IMR-90 (cell line): ENCODE measurements around the gene TRPM7. TPM values are rescaled to one million over a fixed set of nuclear protein-coding genes. Genes with fewer than 3 reads are reported as not detected.

Experiments
- ATAC-seq: fragments of 200-7000 bp; cut with Tn5 transposase; 2 replicates; pipeline ENCODE4 v1.9.1; 2020; ENCODE audit warnings: low read depth, mild to moderate bottlenecking, moderate library complexity
- BruUV-seq: library from RNA; stranded (reverse); fragments of 400-500 nt; replicated peaks from 2 replicates; lab custom pipeline; 2021; lab: Mats Ljungman, UMichigan
- CTCF ChIA-PET: fragments of 300-600 bp; formaldehyde crosslinking; extraction: SDS; loops from one replicate; lab custom pipeline; 2021; ENCODE audit warnings: antibody characterized with exemption; lab: Yijun Ruan, JAX
- POLR2A ChIA-PET: fragments of 300-600 bp; sonication (Branson Sonifier 250); formaldehyde crosslinking; loops from one replicate; lab custom pipeline; 2022; ENCODE audit warnings: antibody characterized with exemption; ENCODE audit not compliant: unreplicated experiment; lab: Charles Lee
- DNase-seq: peaks from one replicate; pipeline ENCODE4 v3.0.0; 2013
- H2AFZ ChIP-seq: replicated peaks from 2 replicates; pipeline ENCODE3; 2013; ENCODE audit warnings: low read length, mild to moderate bottlenecking; ENCODE audit not compliant: poor library complexity
- H2AK5ac ChIP-seq: 2 replicates; pipeline ENCODE4 v1.6.1; 2013; ENCODE audit warnings: low read depth, low read length, inconsistent platforms
- H2AK9ac ChIP-seq: replicated peaks from 2 replicates; pipeline ENCODE3; 2013; ENCODE audit warnings: mild to moderate bottlenecking, low read depth, low read length, moderate library complexity; ENCODE audit not compliant: poor library complexity
- H2BK120ac ChIP-seq: 2 replicates; pipeline ENCODE4 v1.6.1; 2013; ENCODE audit warnings: low read depth, low read length, inconsistent platforms
- H2BK15ac ChIP-seq: 3 replicates; pipeline ENCODE4 v1.6.1; 2013; ENCODE audit warnings: low read depth, low read length, inconsistent platforms
- H2BK20ac ChIP-seq: 2 replicates; pipeline ENCODE4 v1.6.1; 2013; ENCODE audit warnings: low read depth, mild to moderate bottlenecking, inconsistent platforms, low read length, moderate library complexity
- H2BK5ac ChIP-seq: 2 replicates; pipeline ENCODE4 v1.6.1; 2013; ENCODE audit warnings: mild to moderate bottlenecking, low read depth, low read length, inconsistent platforms; ENCODE audit not compliant: poor library complexity, severe bottlenecking
- H3K14ac ChIP-seq: replicated peaks from 2 replicates; pipeline ENCODE4 v1.6.1; 2013; ENCODE audit warnings: low read depth, low read length, inconsistent platforms
- H3K18ac ChIP-seq: 2 replicates; pipeline ENCODE4 v1.6.1; 2013; ENCODE audit warnings: low read depth, low read length, control low read depth
- H3K23ac ChIP-seq: 2 replicates; pipeline ENCODE4 v1.6.1; 2013; ENCODE audit warnings: low read depth, low read length, inconsistent platforms
- H3K27ac ChIP-seq: 2 replicates; pipeline ENCODE4 v1.5.1; 2013; ENCODE audit warnings: mild to moderate bottlenecking, control low read depth, low read length; ENCODE audit not compliant: insufficient read depth
- H3K27me3 ChIP-seq: 2 replicates; pipeline ENCODE4 v1.6.1; 2013; ENCODE audit warnings: low read length; ENCODE audit not compliant: control insufficient read depth, insufficient read depth
- H3K36me3 ChIP-seq: 2 replicates; pipeline ENCODE4 v1.6.1; 2013; ENCODE audit warnings: low read length, mixed read lengths; ENCODE audit not compliant: control insufficient read depth, insufficient read depth
- H3K4ac ChIP-seq: 2 replicates; pipeline ENCODE4 v1.6.1; 2013; ENCODE audit warnings: low read depth, low read length, inconsistent platforms
- H3K4me1 ChIP-seq: 2 replicates; pipeline ENCODE4 v1.6.1; 2013; ENCODE audit warnings: low read length, mixed read lengths; ENCODE audit not compliant: control insufficient read depth, insufficient read depth
- H3K4me2 ChIP-seq: 2 replicates; pipeline ENCODE4 v1.6.1; 2013; ENCODE audit warnings: low read depth, mild to moderate bottlenecking, control low read depth, low read length, moderate library complexity
- H3K4me3 ChIP-seq: 2 replicates; pipeline ENCODE4 v1.5.1; 2013; ENCODE audit warnings: low read depth, mild to moderate bottlenecking, control low read depth, low read length, moderate library complexity; ENCODE audit not compliant: insufficient read depth
- H3K56ac ChIP-seq: 2 replicates; pipeline ENCODE4 v1.6.1; 2013; ENCODE audit warnings: low read length, inconsistent platforms; ENCODE audit not compliant: insufficient read depth; ENCODE audit errors: extremely low read depth
- H3K79me1 ChIP-seq, 2 experiments: 2 replicates each; pipeline ENCODE4 v1.6.1; 2013; ENCODE audit warnings: low read length in 2 of 2, inconsistent platforms in 1 of 2, low read depth in 1 of 2
- H3K9ac ChIP-seq: 2 replicates; pipeline ENCODE4 v1.6.1; 2013; ENCODE audit warnings: low read depth, low read length, control low read depth
- H3K9me1 ChIP-seq: 2 replicates; pipeline ENCODE4 v1.6.1; 2013; ENCODE audit warnings: low read length, inconsistent platforms; ENCODE audit not compliant: insufficient read depth
- H3K9me3 ChIP-seq: 2 replicates; pipeline ENCODE4 v1.6.1; 2013; ENCODE audit warnings: low read length; ENCODE audit not compliant: control insufficient read depth, insufficient read depth
- H4K20me1 ChIP-seq: 2 replicates; pipeline ENCODE4 v1.6.1; 2013; ENCODE audit warnings: low read length, inconsistent platforms; ENCODE audit not compliant: insufficient read depth
- H4K5ac ChIP-seq: 2 replicates; pipeline ENCODE4 v1.6.1; 2013; ENCODE audit warnings: mild to moderate bottlenecking, low read depth, low read length, control low read depth
- H4K8ac ChIP-seq, 2 experiments: 2 replicates each; pipeline ENCODE4 v1.6.1; 2013; ENCODE audit warnings: low read depth in 2 of 2, low read length in 2 of 2, control low read depth in 1 of 2, inconsistent platforms in 1 of 2
- H4K91ac ChIP-seq: 2 replicates; pipeline ENCODE4 v1.6.1; 2013; ENCODE audit warnings: low read depth, low read length, inconsistent platforms; ENCODE audit not compliant: insufficient read depth
- BHLHE40 ChIP-seq: fragments of 150-350 bp; IDR thresholded peaks from 2 replicates; pipeline ENCODE4 v1.6.1; 2016; ENCODE audit warnings: mild to moderate bottlenecking, low read depth, low read length
- ELK1 ChIP-seq: fragments of 150-350 bp; IDR thresholded peaks from 2 replicates; pipeline ENCODE4 v1.6.1; 2016; ENCODE audit warnings: low read depth, mild to moderate bottlenecking, low read length, moderate library complexity, borderline replicate concordance
- FOS ChIP-seq: fragments of 150-350 bp; IDR thresholded peaks from 2 replicates; pipeline ENCODE4 v1.6.1; 2016; ENCODE audit warnings: low read depth, low read length
- MAFK ChIP-seq: IDR thresholded peaks from 2 replicates; pipeline ENCODE4 v1.6.1; 2012; ENCODE audit warnings: low read depth, low read length, improper control_type of control experiment
- MAZ ChIP-seq: IDR thresholded peaks from 2 replicates; pipeline ENCODE4 v1.6.1; 2012; ENCODE audit warnings: low read depth, mild to moderate bottlenecking, low read length, improper control_type of control experiment, moderate library complexity, borderline replicate concordance
- MXI1 ChIP-seq: IDR thresholded peaks from 2 replicates; pipeline ENCODE4 v1.6.1; 2012; ENCODE audit warnings: low read depth, mild to moderate bottlenecking, low read length, moderate library complexity, borderline replicate concordance
- POLR2A ChIP-seq: IDR thresholded peaks from 2 replicates; pipeline ENCODE4 v1.6.1; 2012; ENCODE audit warnings: mild to moderate bottlenecking, low read depth, low read length
- RCOR1 ChIP-seq: IDR thresholded peaks from 2 replicates; pipeline ENCODE4 v1.6.1; 2012; ENCODE audit warnings: mild to moderate bottlenecking, low read length, improper control_type of control experiment; ENCODE audit not compliant: insufficient replicate concordance
- SMC3 ChIP-seq: fragments of 150-350 bp; IDR thresholded peaks from 2 replicates; pipeline ENCODE4 v1.6.1; 2016; ENCODE audit warnings: low read depth, mild to moderate bottlenecking, antibody characterized with exemption, low read length, moderate library complexity
- WGBS, 2 experiments: methylation state at CpG; one replicate each; pipeline versions ENCODE4 v1.1.5 to v1.1.7; 2013; ENCODE audit warnings: missing lambda C conversion rate in 2 of 2; ENCODE audit not compliant: insufficient read length in 1 of 2; ENCODE audit errors: extremely low coverage in 2 of 2; 5-methylcytosine and 5-hydroxymethylcytosine counted together
- dilution Hi-C: fragments of 300-500 bp; cut with HindIII; formaldehyde crosslinking; loops from one replicate; pipeline ENCODE4 v1.14.3; 2018; ENCODE audit warnings: low sequenced_read_pairs; ENCODE audit not compliant: unreplicated experiment
- in situ Hi-C: fragments of 300-500 bp; cut with MboI; formaldehyde crosslinking; loops from 3 replicates; pipeline ENCODE4 v1.14.3; 2019; ENCODE audit warnings: low sequenced_read_pairs, inconsistent platforms, mixed read lengths
- intact Hi-C: fragments of 100-400 bp; cut with micrococcal nuclease; formaldehyde crosslinking; loops from 2 replicates; pipeline ENCODE4 v1.10.0; 2022
- polyA plus RNA-seq, 3 experiments: library from polyadenylated mRNA; depleted of rRNA; stranded (reverse); fragments of >200 nt; gene quantifications; 2 replicates each; pipeline ENCODE4 v1.2.3, GENCODE V29; 2012; ENCODE audit warnings: low replicate concordance in 1 of 3
- total RNA-seq: library from RNA; depleted of rRNA; stranded (reverse); fragments of >200 nt; gene quantifications from 2 replicates; pipeline ENCODE4 v1.2.3, GENCODE V29; 2012
- TF ChIP-seq, protein P1 (sequence below): fragments of 150-350 bp; IDR thresholded peaks from 2 replicates; pipeline ENCODE4 v1.6.1; 2017; ENCODE audit warnings: mild to moderate bottlenecking, antibody characterized with exemption, low read length, low read depth

Gene TRPM7
- total and polyA plus RNA-seq, 2 of the 4 experiments (the other 2 are of a cell fraction): 10.6 to 27.8 TPM

- Histone ChIP-seq H3K4me1 (peaks cover 9% of the 10 kb centered on the region), H2AK5ac (no peak overlapping the region), H3K18ac (no peak overlapping the region), H2BK20ac (peak overlapping the region; percentile 16; the same call in 1 of the 2 replicates), H3K4me2 (no peak overlapping the region), H3K27me3 (no peaks in the 10 kb centered on the region), H3K79me1 (no peaks in the 10 kb centered on the region), H3K36me3 (no peaks in the 10 kb centered on the region), H3K4ac (no peak overlapping the region; the same call in 1 of the 2 replicates), H2AFZ (peak overlapping the region; percentile 27), H4K8ac (peak overlapping the region in 1 of 2 experiments; percentile 53; a peak in 1 of 4 replicates), H3K27ac (no peak overlapping the region), H3K9me3 (no peaks in the 10 kb centered on the region), H4K5ac (no peak overlapping the region), H2BK15ac (no peak overlapping the region), H3K14ac (peak overlapping the region; percentile 16; the same call in 1 of the 2 replicates), H2AK9ac (no peak overlapping the region), H2BK120ac (no peak overlapping the region), H3K56ac (no peak overlapping the region), H3K23ac (peak overlapping the region; percentile 29; the same call in 1 of the 2 replicates), H3K4me3 (no peak overlapping the region), H2BK5ac (no peak overlapping the region), H3K9ac (no peak overlapping the region), H4K20me1 (no peaks in the 10 kb centered on the region), H4K91ac (no peak overlapping the region), H3K9me1 (peaks cover 3% of the 10 kb centered on the region; the same call in 1 of the 2 replicates)
- in situ Hi-C loops (no loop called here), intact Hi-C loops (no loop called here), dilution Hi-C loops (no loop called here)
- TF ChIP-seq RCOR1: no peak
- TF ChIP-seq ELK1: no peak
- TF ChIP-seq, protein P1, sequence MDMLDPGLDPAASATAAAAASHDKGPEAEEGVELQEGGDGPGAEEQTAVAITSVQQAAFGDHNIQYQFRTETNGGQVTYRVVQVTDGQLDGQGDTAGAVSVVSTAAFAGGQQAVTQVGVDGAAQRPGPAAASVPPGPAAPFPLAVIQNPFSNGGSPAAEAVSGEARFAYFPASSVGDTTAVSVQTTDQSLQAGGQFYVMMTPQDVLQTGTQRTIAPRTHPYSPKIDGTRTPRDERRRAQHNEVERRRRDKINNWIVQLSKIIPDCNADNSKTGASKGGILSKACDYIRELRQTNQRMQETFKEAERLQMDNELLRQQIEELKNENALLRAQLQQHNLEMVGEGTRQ: no peak
- no peak for TF ChIP-seq SMC3
- no peak for TF ChIP-seq FOS
- TF ChIP-seq MXI1: no peak
- no peak for TF ChIP-seq POLR2A
- no peak for TF ChIP-seq MAFK
- TF ChIP-seq BHLHE40: no peak
- TF ChIP-seq MAZ: no peak
- ChIA-PET POLR2A (no interaction called here), CTCF (no interaction called here)
- no TSS peak for BruUV-seq
- DNase-seq (no peak), ATAC-seq (peak; percentile 38; the same call in 1 of the 2 replicates)
- WGBS, 2 experiments: 58% methylated on average over 3 of the region's 5 CpGs; no CpG with 5 or more reads in 1 of the 2 experiments
These were observed 142.2 kb downstream of the TRPM7 start for GRCh38 chr15:50544368-50544767.
